IMR-90 (cell line): ENCODE data around the gene SLC9B2. TPM values are rescaled to one million over a fixed set of nuclear protein-coding genes. Genes with fewer than 3 reads are reported as not detected.
A peak's percentile ranks its signal among the peaks of the same experiment; 100 is the strongest.

ENCODE experiments used
- ATAC-seq: fragments of 200-7000 bp; cut with Tn5 transposase; 2 replicates; pipeline ENCODE4 v1.9.1; 2020; ENCODE audit warnings: low read depth, mild to moderate bottlenecking, moderate library complexity
- BruUV-seq: library from RNA; stranded (reverse); fragments of 400-500 nt; replicated peaks from 2 replicates; lab custom pipeline; 2021; lab: Mats Ljungman, UMichigan
- CTCF ChIA-PET: fragments of 300-600 bp; formaldehyde crosslinking; extraction: SDS; loops from one replicate; lab custom pipeline; 2021; ENCODE audit warnings: antibody characterized with exemption; lab: Yijun Ruan, JAX
- POLR2A ChIA-PET: fragments of 300-600 bp; sonication (Branson Sonifier 250); formaldehyde crosslinking; loops from one replicate; lab custom pipeline; 2022; ENCODE audit warnings: antibody characterized with exemption; ENCODE audit not compliant: unreplicated experiment; lab: Charles Lee
- DNase-seq: peaks from one replicate; pipeline ENCODE4 v3.0.0; 2013
- H2AFZ ChIP-seq: replicated peaks from 2 replicates; pipeline ENCODE3; 2013; ENCODE audit warnings: low read length, mild to moderate bottlenecking; ENCODE audit not compliant: poor library complexity
- H2AK5ac ChIP-seq: 2 replicates; pipeline ENCODE4 v1.6.1; 2013; ENCODE audit warnings: low read depth, low read length, inconsistent platforms
- H2AK9ac ChIP-seq: replicated peaks from 2 replicates; pipeline ENCODE3; 2013; ENCODE audit warnings: mild to moderate bottlenecking, low read depth, low read length, moderate library complexity; ENCODE audit not compliant: poor library complexity
- H2BK120ac ChIP-seq: 2 replicates; pipeline ENCODE4 v1.6.1; 2013; ENCODE audit warnings: low read depth, low read length, inconsistent platforms
- H2BK15ac ChIP-seq: 3 replicates; pipeline ENCODE4 v1.6.1; 2013; ENCODE audit warnings: low read depth, low read length, inconsistent platforms
- H2BK20ac ChIP-seq: 2 replicates; pipeline ENCODE4 v1.6.1; 2013; ENCODE audit warnings: low read depth, mild to moderate bottlenecking, inconsistent platforms, low read length, moderate library complexity
- H2BK5ac ChIP-seq: 2 replicates; pipeline ENCODE4 v1.6.1; 2013; ENCODE audit warnings: mild to moderate bottlenecking, low read depth, low read length, inconsistent platforms; ENCODE audit not compliant: poor library complexity, severe bottlenecking
- H3K14ac ChIP-seq: replicated peaks from 2 replicates; pipeline ENCODE4 v1.6.1; 2013; ENCODE audit warnings: low read depth, low read length, inconsistent platforms
- H3K18ac ChIP-seq: 2 replicates; pipeline ENCODE4 v1.6.1; 2013; ENCODE audit warnings: low read depth, low read length, control low read depth
- H3K23ac ChIP-seq: 2 replicates; pipeline ENCODE4 v1.6.1; 2013; ENCODE audit warnings: low read depth, low read length, inconsistent platforms
- H3K27ac ChIP-seq: 2 replicates; pipeline ENCODE4 v1.5.1; 2013; ENCODE audit warnings: mild to moderate bottlenecking, control low read depth, low read length; ENCODE audit not compliant: insufficient read depth
- H3K27me3 ChIP-seq: 2 replicates; pipeline ENCODE4 v1.6.1; 2013; ENCODE audit warnings: low read length; ENCODE audit not compliant: control insufficient read depth, insufficient read depth
- H3K36me3 ChIP-seq: 2 replicates; pipeline ENCODE4 v1.6.1; 2013; ENCODE audit warnings: low read length, mixed read lengths; ENCODE audit not compliant: control insufficient read depth, insufficient read depth
- H3K4ac ChIP-seq: 2 replicates; pipeline ENCODE4 v1.6.1; 2013; ENCODE audit warnings: low read depth, low read length, inconsistent platforms
- H3K4me1 ChIP-seq: 2 replicates; pipeline ENCODE4 v1.6.1; 2013; ENCODE audit warnings: low read length, mixed read lengths; ENCODE audit not compliant: control insufficient read depth, insufficient read depth
- H3K4me2 ChIP-seq: 2 replicates; pipeline ENCODE4 v1.6.1; 2013; ENCODE audit warnings: low read depth, mild to moderate bottlenecking, control low read depth, low read length, moderate library complexity
- H3K4me3 ChIP-seq: 2 replicates; pipeline ENCODE4 v1.5.1; 2013; ENCODE audit warnings: low read depth, mild to moderate bottlenecking, control low read depth, low read length, moderate library complexity; ENCODE audit not compliant: insufficient read depth
- H3K56ac ChIP-seq: 2 replicates; pipeline ENCODE4 v1.6.1; 2013; ENCODE audit warnings: low read length, inconsistent platforms; ENCODE audit not compliant: insufficient read depth; ENCODE audit errors: extremely low read depth
- H3K79me1 ChIP-seq, 2 experiments: 2 replicates each; pipeline ENCODE4 v1.6.1; 2013; ENCODE audit warnings: low read length in 2 of 2, inconsistent platforms in 1 of 2, low read depth in 1 of 2
- H3K9ac ChIP-seq: 2 replicates; pipeline ENCODE4 v1.6.1; 2013; ENCODE audit warnings: low read depth, low read length, control low read depth
- H3K9me1 ChIP-seq: 2 replicates; pipeline ENCODE4 v1.6.1; 2013; ENCODE audit warnings: low read length, inconsistent platforms; ENCODE audit not compliant: insufficient read depth
- H3K9me3 ChIP-seq: 2 replicates; pipeline ENCODE4 v1.6.1; 2013; ENCODE audit warnings: low read length; ENCODE audit not compliant: control insufficient read depth, insufficient read depth
- H4K20me1 ChIP-seq: 2 replicates; pipeline ENCODE4 v1.6.1; 2013; ENCODE audit warnings: low read length, inconsistent platforms; ENCODE audit not compliant: insufficient read depth
- H4K5ac ChIP-seq: 2 replicates; pipeline ENCODE4 v1.6.1; 2013; ENCODE audit warnings: mild to moderate bottlenecking, low read depth, low read length, control low read depth
- H4K8ac ChIP-seq, 2 experiments: 2 replicates each; pipeline ENCODE4 v1.6.1; 2013; ENCODE audit warnings: low read depth in 2 of 2, low read length in 2 of 2, control low read depth in 1 of 2, inconsistent platforms in 1 of 2
- H4K91ac ChIP-seq: 2 replicates; pipeline ENCODE4 v1.6.1; 2013; ENCODE audit warnings: low read depth, low read length, inconsistent platforms; ENCODE audit not compliant: insufficient read depth
- CHD1 ChIP-seq: IDR thresholded peaks from 2 replicates; pipeline ENCODE4 v1.6.1; 2012; ENCODE audit warnings: low read depth, low read length, improper control_type of control experiment
- CTCF ChIP-seq: conservative IDR thresholded peaks from 2 replicates; pipeline ENCODE4 v1.5.1; 2012; ENCODE audit warnings: mild to moderate bottlenecking, low read depth, low read length, improper control_type of control experiment
- RAD21 ChIP-seq: IDR thresholded peaks from 2 replicates; pipeline ENCODE4 v1.6.1; 2012; ENCODE audit warnings: low read length, improper control_type of control experiment
- SMC3 ChIP-seq: fragments of 150-350 bp; IDR thresholded peaks from 2 replicates; pipeline ENCODE4 v1.6.1; 2016; ENCODE audit warnings: low read depth, mild to moderate bottlenecking, antibody characterized with exemption, low read length, moderate library complexity
- WGBS, 2 experiments: methylation state at CpG; one replicate each; pipeline versions ENCODE4 v1.1.5 to v1.1.7; 2013; ENCODE audit warnings: missing lambda C conversion rate in 2 of 2; ENCODE audit not compliant: insufficient read length in 1 of 2; ENCODE audit errors: extremely low coverage in 2 of 2; 5-methylcytosine and 5-hydroxymethylcytosine counted together
- dilution Hi-C: fragments of 300-500 bp; cut with HindIII; formaldehyde crosslinking; loops from one replicate; pipeline ENCODE4 v1.14.3; 2018; ENCODE audit warnings: low sequenced_read_pairs; ENCODE audit not compliant: unreplicated experiment
- in situ Hi-C: fragments of 300-500 bp; cut with MboI; formaldehyde crosslinking; loops from 3 replicates; pipeline ENCODE4 v1.14.3; 2019; ENCODE audit warnings: low sequenced_read_pairs, inconsistent platforms, mixed read lengths
- intact Hi-C: fragments of 100-400 bp; cut with micrococcal nuclease; formaldehyde crosslinking; loops from 2 replicates; pipeline ENCODE4 v1.10.0; 2022
- polyA plus RNA-seq, 3 experiments: library from polyadenylated mRNA; depleted of rRNA; stranded (reverse); fragments of >200 nt; gene quantifications; 2 replicates each; pipeline ENCODE4 v1.2.3, GENCODE V29; 2012; ENCODE audit warnings: low replicate concordance in 1 of 3
- total RNA-seq: library from RNA; depleted of rRNA; stranded (reverse); fragments of >200 nt; gene quantifications from 2 replicates; pipeline ENCODE4 v1.2.3, GENCODE V29; 2012

SLC9B2 gene
- total and polyA plus RNA-seq, 2 of the 4 experiments (the other 2 are of a cell fraction), result 5.7 to 9.0 TPM

DNA sequence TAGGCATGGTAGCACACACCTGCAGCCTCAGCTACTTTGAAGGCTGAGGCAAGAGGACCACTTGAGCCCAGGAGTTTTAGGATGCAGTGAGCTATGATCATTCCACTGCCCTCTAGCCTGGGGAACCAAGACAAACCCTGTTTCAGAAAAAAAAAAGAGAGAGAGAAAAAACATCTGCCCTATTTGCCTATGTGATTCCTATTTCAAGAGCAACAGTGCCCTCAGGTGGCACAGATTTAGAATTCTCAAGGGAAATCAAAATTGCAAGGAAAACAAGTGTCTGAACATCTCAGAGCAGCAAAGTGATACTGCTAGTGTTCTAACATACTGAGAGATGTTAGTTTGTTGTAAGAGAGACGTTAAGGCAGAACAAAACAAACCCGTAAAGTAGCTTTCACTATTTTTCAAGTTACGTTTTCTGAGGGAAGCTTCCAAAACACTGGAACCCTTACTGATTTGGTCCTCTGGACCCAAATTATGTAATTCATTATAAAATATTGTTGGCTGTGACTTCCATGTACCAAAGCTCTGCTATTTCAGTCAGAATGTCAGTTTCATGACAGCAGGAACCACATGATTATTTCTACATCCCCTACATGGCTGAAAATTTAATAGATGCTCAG is 15.2 kb upstream of the SLC9B2 start:
- no peak overlapping the region for H2BK15ac ChIP-seq
- intact Hi-C loops (loop anchor here (1.0 to 10.0 kb wide), 4 partner anchors 44 to 747 kb away; partner anchors contain the start of gene SLC39A8), dilution Hi-C loops (no loop called here), in situ Hi-C loops (loop anchor here (10.0 kb wide), 1 partner anchor 647 kb away; no protein-coding TSS in a partner anchor)
- no peak overlapping the region for H3K4me2 ChIP-seq
- POLR2A ChIA-PET, result interaction anchor here (0.6 kb wide), 1 partner anchor 15 kb away, joined by 7 read pairs; the partner anchor contains the start of gene SLC9B2
- H3K9ac ChIP-seq, result no peak overlapping the region
- BruUV-seq, result no TSS peak
- H2BK5ac ChIP-seq, result no peak overlapping the region
- H3K4ac ChIP-seq, result no peak overlapping the region
- no peak overlapping the region for H3K4me3 ChIP-seq
- H4K91ac ChIP-seq, result no peak overlapping the region
- H3K14ac ChIP-seq, result no peak overlapping the region
- DNase-seq (peak; percentile 79), ATAC-seq (peak; percentile 77)
- peaks cover 0 to 2% of the 10 kb centered on the region in 2 experiments; a peak in 1 of 4 replicates for H3K79me1 ChIP-seq
- CTCF ChIA-PET, result interaction anchor here (0.5 to 1.7 kb wide), 12 partner anchors 8 to 478 kb away, joined by 3 to 13 read pairs (median 4); no protein-coding TSS in a partner anchor
- H3K36me3 ChIP-seq, result peaks cover 24% of the 10 kb centered on the region
- no CpG with 5 or more reads among the region's 3 CpGs for WGBS, 2 experiments
- no peaks in the 10 kb centered on the region for H3K27me3 ChIP-seq
- no peak overlapping the region for H4K5ac ChIP-seq
- H3K9me3 ChIP-seq, result no peaks in the 10 kb centered on the region
- H3K4me1 ChIP-seq, result peaks cover 2% of the 10 kb centered on the region; the same call in 1 of the 2 replicates
- H2AFZ ChIP-seq, result peak overlapping the region; percentile 29
- H4K8ac ChIP-seq, result no peak overlapping the region
- no peaks in the 10 kb centered on the region for H4K20me1 ChIP-seq
- H3K23ac ChIP-seq, result no peak overlapping the region
- no peak overlapping the region for H2AK5ac ChIP-seq
- H3K27ac ChIP-seq, result no peak overlapping the region
- no peak overlapping the region for H2AK9ac ChIP-seq
- no peak overlapping the region for H3K56ac ChIP-seq
- no peak for TF ChIP-seq CHD1
- peak; percentile 85 for TF ChIP-seq CTCF
- peak; percentile 88 for TF ChIP-seq RAD21
- TF ChIP-seq SMC3, result peak; percentile 72
- H2BK120ac ChIP-seq, result no peak overlapping the region
- no peak overlapping the region for H2BK20ac ChIP-seq
- no peak overlapping the region for H3K18ac ChIP-seq
- H3K9me1 ChIP-seq, result no peaks in the 10 kb centered on the region
